ENCODE results near the gene SLC2A9.

DNA sequence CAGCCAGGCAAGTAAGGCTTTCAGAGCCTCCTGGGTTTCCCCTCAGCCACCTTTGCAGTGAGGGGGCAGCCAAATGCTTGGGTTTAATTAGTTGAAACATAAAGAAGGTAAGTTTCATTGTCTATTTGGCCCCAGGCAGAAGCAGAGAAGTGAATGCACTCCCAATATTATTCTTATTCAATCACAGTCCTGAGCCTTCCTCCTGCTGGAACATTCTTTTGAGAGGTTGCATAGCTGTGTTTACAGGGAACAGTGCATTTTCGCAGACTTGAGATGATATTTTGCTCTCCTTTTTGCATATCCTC, 13.9 kb downstream of the SLC2A9 start:
- TF ChIP-seq CTCF (IDR thresholded peaks at IDR 0.05; ENCODE audit: poor library complexity, severe bottlenecking), result no peak
- TF ChIP-seq EP300 (conservative IDR thresholded peaks at IDR 0.05; ENCODE audit: poor library complexity, severe bottlenecking), result no peak
- no peak for TF ChIP-seq EZH2 (IDR thresholded peaks at IDR 0.05; ENCODE audit: borderline replicate concordance, insufficient read depth, low read length, poor library complexity, severe bottlenecking)
- TF ChIP-seq SMC3 (conservative IDR thresholded peaks at IDR 0.05; ENCODE audit: poor library complexity), result no peak
- TF ChIP-seq REST (IDR thresholded peaks at IDR 0.05; ENCODE audit: borderline replicate concordance), result no peak
- no peak for TF ChIP-seq RAD21 (conservative IDR thresholded peaks at IDR 0.05)
